Measurements from ENCODE around the gene POLH. TPM values are rescaled to one million over a fixed set of nuclear protein-coding genes. Genes with fewer than 3 reads are reported as not detected.

POLH gene
- total and polyA plus RNA-seq, 9 of the 15 experiments (the other 6 are each of a cell fraction or from before 2014, with no cell fraction given): 5.8 to 31.6 (median 20.6) TPM

DNA sequence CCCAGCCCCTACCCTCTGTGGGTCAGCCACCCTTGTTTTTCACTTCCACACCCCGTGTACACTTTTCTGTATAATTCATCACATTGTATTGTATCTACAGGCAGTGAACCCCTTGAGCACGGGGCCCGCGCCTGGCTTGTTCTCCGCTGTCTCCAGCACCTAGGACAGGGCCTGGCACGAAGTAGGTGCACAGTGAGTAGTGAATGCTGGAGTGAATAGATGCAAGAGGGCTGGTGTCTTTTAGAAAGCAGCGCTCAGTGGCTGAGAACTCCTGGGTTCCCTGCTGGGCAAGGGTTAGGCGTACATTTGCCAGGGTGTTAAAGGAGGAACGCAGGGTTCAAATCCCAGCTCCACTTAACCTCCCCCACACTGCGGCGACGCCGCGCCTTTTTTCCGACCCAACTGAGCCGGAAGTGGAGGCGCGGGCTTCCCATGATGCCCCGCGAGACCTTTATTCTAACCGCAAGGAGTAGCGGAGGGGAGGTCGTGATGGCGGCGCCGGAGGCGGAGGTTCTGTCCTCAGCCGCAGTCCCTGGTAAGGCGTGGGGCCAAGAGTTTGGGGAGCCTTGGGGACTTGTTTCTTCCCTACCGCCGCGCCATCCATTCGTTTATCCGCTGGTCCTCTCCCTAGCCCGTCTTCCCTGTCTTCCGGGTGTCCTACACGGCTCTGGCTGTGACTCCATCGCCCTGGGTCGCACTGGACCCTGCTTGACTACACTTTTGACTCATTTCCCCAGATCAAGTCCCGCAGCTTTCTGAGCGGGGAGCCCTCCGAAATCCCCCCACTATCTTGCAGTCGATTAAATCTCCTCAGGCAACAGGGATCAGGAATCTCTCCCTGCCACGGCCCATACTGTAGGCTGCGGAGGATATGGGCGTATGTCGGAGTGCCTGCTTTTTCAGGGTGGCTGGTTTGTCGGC is 59.7 kb downstream of the POLH start, which contains the start of gene MAD2L1BP (continued):
- peak; percentile 84 for TF ChIP-seq BRD4 (IDR thresholded peaks at IDR 0.05)
- TF ChIP-seq C11orf30 (IDR thresholded peaks at IDR 0.05; ENCODE audit: low read depth): no peak
- TF ChIP-seq, protein P1, sequence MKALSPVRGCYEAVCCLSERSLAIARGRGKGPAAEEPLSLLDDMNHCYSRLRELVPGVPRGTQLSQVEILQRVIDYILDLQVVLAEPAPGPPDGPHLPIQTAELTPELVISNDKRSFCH (CRISPR knock-in tag; IDR thresholded peaks at IDR 0.05): 0 out of 2 replicates have a peak, but pooled peaks have one; percentile 50
- TF ChIP-seq, protein P1 (tag; IDR thresholded peaks at IDR 0.05): peak; percentile 95
- no peak for TF ChIP-seq U2AF2 (optimal IDR thresholded peaks at IDR 0.05; ENCODE audit: low read depth, low read length)
- no peak for TF ChIP-seq SIN3B (IDR thresholded peaks at IDR 0.05; ENCODE audit: low read depth)
- no peak for TF ChIP-seq ZNF408 (CRISPR knock-in tag; IDR thresholded peaks at IDR 0.05; ENCODE audit: low read depth)
- TF ChIP-seq ELF1 (tag; IDR thresholded peaks at IDR 0.05): peak; percentile 95
- no peak for TF ChIP-seq CBFA2T2 (conservative IDR thresholded peaks at IDR 0.05)
- TF ChIP-seq HMG20B (CRISPR knock-in tag; IDR thresholded peaks at IDR 0.05): peak; percentile 83; the same call in 1 of the 2 replicates
- peak; percentile 52; the same call in 1 of the 2 replicates for TF ChIP-seq NR2C2 (CRISPR knock-in tag; IDR thresholded peaks at IDR 0.05)
- TF ChIP-seq NR2C2 (tag; IDR thresholded peaks at IDR 0.05): no peak
- TF ChIP-seq U2AF1 (optimal IDR thresholded peaks at IDR 0.05; ENCODE audit: low read depth, low read length): no peak
- TF ChIP-seq MBD2 (IDR thresholded peaks at IDR 0.05; ENCODE audit: borderline replicate concordance, low read depth): peak; percentile 72; the same call in 1 of the 2 replicates
- TF ChIP-seq CXXC5 (CRISPR knock-in tag; IDR thresholded peaks at IDR 0.05): peak; percentile 98
- TF ChIP-seq, protein P2, sequence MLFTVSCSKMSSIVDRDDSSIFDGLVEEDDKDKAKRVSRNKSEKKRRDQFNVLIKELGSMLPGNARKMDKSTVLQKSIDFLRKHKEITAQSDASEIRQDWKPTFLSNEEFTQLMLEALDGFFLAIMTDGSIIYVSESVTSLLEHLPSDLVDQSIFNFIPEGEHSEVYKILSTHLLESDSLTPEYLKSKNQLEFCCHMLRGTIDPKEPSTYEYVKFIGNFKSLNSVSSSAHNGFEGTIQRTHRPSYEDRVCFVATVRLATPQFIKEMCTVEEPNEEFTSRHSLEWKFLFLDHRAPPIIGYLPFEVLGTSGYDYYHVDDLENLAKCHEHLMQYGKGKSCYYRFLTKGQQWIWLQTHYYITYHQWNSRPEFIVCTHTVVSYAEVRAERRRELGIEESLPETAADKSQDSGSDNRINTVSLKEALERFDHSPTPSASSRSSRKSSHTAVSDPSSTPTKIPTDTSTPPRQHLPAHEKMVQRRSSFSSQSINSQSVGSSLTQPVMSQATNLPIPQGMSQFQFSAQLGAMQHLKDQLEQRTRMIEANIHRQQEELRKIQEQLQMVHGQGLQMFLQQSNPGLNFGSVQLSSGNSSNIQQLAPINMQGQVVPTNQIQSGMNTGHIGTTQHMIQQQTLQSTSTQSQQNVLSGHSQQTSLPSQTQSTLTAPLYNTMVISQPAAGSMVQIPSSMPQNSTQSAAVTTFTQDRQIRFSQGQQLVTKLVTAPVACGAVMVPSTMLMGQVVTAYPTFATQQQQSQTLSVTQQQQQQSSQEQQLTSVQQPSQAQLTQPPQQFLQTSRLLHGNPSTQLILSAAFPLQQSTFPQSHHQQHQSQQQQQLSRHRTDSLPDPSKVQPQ (CRISPR knock-in tag; IDR thresholded peaks at IDR 0.05; ENCODE audit: borderline replicate concordance): no peak
- peak; percentile 72; the same call in 1 of the 2 replicates for TF ChIP-seq FOXP1 (CRISPR knock-in tag; IDR thresholded peaks at IDR 0.05)
- TF ChIP-seq SMAD2 (IDR thresholded peaks at IDR 0.05; ENCODE audit: low read depth, low read length): no peak
- TF ChIP-seq HOXB6 (CRISPR knock-in tag; IDR thresholded peaks at IDR 0.05; ENCODE audit: borderline replicate concordance): no peak
- TF ChIP-seq, protein P3, sequence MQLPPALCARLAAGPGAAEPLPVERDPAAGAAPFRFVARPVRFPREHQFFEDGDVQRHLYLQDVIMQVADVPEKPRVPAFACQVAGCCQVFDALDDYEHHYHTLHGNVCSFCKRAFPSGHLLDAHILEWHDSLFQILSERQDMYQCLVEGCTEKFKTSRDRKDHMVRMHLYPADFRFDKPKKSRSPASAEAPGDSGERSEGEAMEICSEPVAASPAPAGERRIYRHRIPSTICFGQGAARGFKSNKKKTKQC (CRISPR knock-in tag; IDR thresholded peaks at IDR 0.05): peak; percentile 75; the same call in 1 of the 2 replicates
- TF ChIP-seq, protein P4, sequence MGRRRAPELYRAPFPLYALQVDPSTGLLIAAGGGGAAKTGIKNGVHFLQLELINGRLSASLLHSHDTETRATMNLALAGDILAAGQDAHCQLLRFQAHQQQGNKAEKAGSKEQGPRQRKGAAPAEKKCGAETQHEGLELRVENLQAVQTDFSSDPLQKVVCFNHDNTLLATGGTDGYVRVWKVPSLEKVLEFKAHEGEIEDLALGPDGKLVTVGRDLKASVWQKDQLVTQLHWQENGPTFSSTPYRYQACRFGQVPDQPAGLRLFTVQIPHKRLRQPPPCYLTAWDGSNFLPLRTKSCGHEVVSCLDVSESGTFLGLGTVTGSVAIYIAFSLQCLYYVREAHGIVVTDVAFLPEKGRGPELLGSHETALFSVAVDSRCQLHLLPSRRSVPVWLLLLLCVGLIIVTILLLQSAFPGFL (CRISPR knock-in tag; IDR thresholded peaks at IDR 0.05): no peak
- no peak; the same call in 1 of the 2 replicates for TF ChIP-seq OTX1 (CRISPR knock-in tag; IDR thresholded peaks at IDR 0.05)
- TF ChIP-seq PHF8 (IDR thresholded peaks at IDR 0.05; ENCODE audit: borderline replicate concordance, low read length): peak; percentile 99
- 0 out of 2 replicates have a peak, but pooled peaks have one; percentile 9 for TF ChIP-seq TCF7L2 (IDR thresholded peaks at IDR 0.05; ENCODE audit: low read depth, low read length)
- peak; percentile 97 for TF ChIP-seq MIER1 (IDR thresholded peaks at IDR 0.05; ENCODE audit: low read depth)
